Stomach (tissue), 19 donors: ENCODE results near the gene TAP2. TPM values are rescaled to one million over a fixed set of nuclear protein-coding genes. Genes with fewer than 3 reads are reported as not detected.

ENCODE experiments used
- DNase-seq, 2 donors: peaks; one replicate each; pipeline versions ENCODE4 v3.0.0 to v3.0.0-alpha.2; 2013 to 2019
- H3K27ac ChIP-seq, 5 donors: fragments of 200-600 bp in 4 of 5; sonication (generic) in 4 of 5; one replicate each; pipeline ENCODE4 v1.5.1; 2013 to 2019; ENCODE audit warnings: mild to moderate bottlenecking in 1 of 5, moderate library complexity in 1 of 5
- H3K27me3 ChIP-seq, 3 donors: fragments of 200-600 bp; sonication (generic); one replicate each; pipeline ENCODE4 v1.5.1; 2017 to 2019; ENCODE audit warnings: mixed run types in 1 of 3
- H3K36me3 ChIP-seq, 4 donors: fragments of 200-600 bp; sonication (generic); 1 replicate in 3 of 4; 2 replicates in 1 of 4; pipeline ENCODE4 v1.5.1; 2016 to 2019
- H3K4me1 ChIP-seq, 4 donors: fragments of 200-600 bp; sonication (generic); one replicate each; pipeline ENCODE4 v1.5.1; 2016 to 2019
- H3K4me3 ChIP-seq, 4 donors: fragments of 200-600 bp; sonication (generic) in 3 of 4; one replicate each; pipeline ENCODE4 v1.5.1; 2016 to 2019; ENCODE audit warnings: mild to moderate bottlenecking in 1 of 4
- H3K9me3 ChIP-seq, 4 donors: fragments of 200-600 bp; sonication (generic); one replicate each; pipeline ENCODE4 v1.5.1; 2016 to 2019
- CTCF ChIP-seq, 7 experiments: fragments of 450-650 bp in 4 of 7; fragments of 200-600 bp in 3 of 7; sonication (generic) in 3 of 7; IDR thresholded peaks; one replicate each; pipeline ENCODE4 v1.5.1; 2016 to 2019; ENCODE audit warnings: antibody characterized with exemption in 7 of 7, control low read depth in 2 of 7, mild to moderate bottlenecking in 1 of 7
- EP300 ChIP-seq: sonication (generic); formaldehyde crosslinking; IDR thresholded peaks from one replicate; pipeline ENCODE4 v1.6.1; 2017; ENCODE audit warnings: antibody characterized with exemption
- POLR2A ChIP-seq, 4 donors: fragments of 450-650 bp; IDR thresholded peaks; one replicate each; pipeline ENCODE4 v1.6.1; 2016; ENCODE audit warnings: antibody characterized with exemption in 4 of 4, control low read depth in 2 of 4, mild to moderate bottlenecking in 1 of 4, moderate library complexity in 1 of 4
- POLR2AphosphoS5 ChIP-seq, 3 donors: sonication (generic); formaldehyde crosslinking; IDR thresholded peaks; one replicate each; pipeline ENCODE4 v1.6.1; 2016; ENCODE audit warnings: antibody characterized with exemption in 3 of 3
- WGBS, 5 donors: extraction: QIAGEN DNeasy Blood & Tissue Kit in 3 of 5; methylation state at CpG; one replicate each; pipeline versions ENCODE4 v1.1.5 to v1.1.7; 2013 to 2018; 5-methylcytosine and 5-hydroxymethylcytosine counted together
- intact Hi-C: fragments of 100-400 bp; cut with DNase I; formaldehyde crosslinking; loops from one replicate; pipeline ENCODE4 v1.15.1; 2023; ENCODE audit warnings: low total_unique reads
- long read RNA-seq, 10 donors: transcript quantifications; one replicate each; lab custom pipeline, GENCODE V29; 2026
- polyA plus RNA-seq, 3 donors: library from polyadenylated mRNA; stranded (reverse); fragments of 200-250 nt; gene quantifications; one replicate each; pipeline ENCODE4 v1.2.3, GENCODE V29; 2013
- total RNA-seq, 5 donors: library from RNA; depleted of rRNA; stranded (reverse); fragments of >200 nt; gene quantifications; one replicate each; pipeline versions ENCODE4 v1.1.0 to v1.2.3, GENCODE V29; 2014 to 2016
- donor health status: healthy with polysubstance abuse.
- donor health status: Bipolar disorder and iron deficiency.
- donor health status: healthy.

TAP2 gene
- 100 to 1,000 TPM in 1 of 5 donors, 10 to 100 TPM in 3, 1 to 10 TPM in 1; 3.8 to 449 (median 12.2) TPM for total RNA-seq
- 10 to 100 TPM in 1 of 3 donors, 1 to 10 TPM in 2; 1.2 to 24.6 (median 4.4) TPM for polyA plus RNA-seq
- long read RNA-seq, donor 1, full-length matches to known transcripts: 2 of 2 reads
- long read RNA-seq, donor 1, partial matches to known transcripts: 0 of 2 reads
- long read RNA-seq, donor 1, other reads (novel, unspliced or antisense): 0 of 2 reads
- long read RNA-seq, donor 2, full-length matches to known transcripts: 1 of 1 reads
- long read RNA-seq, donor 2, partial matches to known transcripts: 0 of 1 reads
- long read RNA-seq, donor 2, other reads (novel, unspliced or antisense): 0 of 1 reads
- long read RNA-seq, donor 3: 0 reads
- long read RNA-seq, donor 4: 0 reads
- long read RNA-seq, donor 5, full-length matches to known transcripts: 1 of 1 reads
- long read RNA-seq, donor 5, partial matches to known transcripts: 0 of 1 reads
- long read RNA-seq, donor 5, other reads (novel, unspliced or antisense): 0 of 1 reads
- long read RNA-seq, donor 6, full-length matches to known transcripts: 2 of 2 reads
- long read RNA-seq, donor 6, partial matches to known transcripts: 0 of 2 reads
- long read RNA-seq, donor 6, other reads (novel, unspliced or antisense): 0 of 2 reads
- long read RNA-seq, donor 7: 0 reads
- long read RNA-seq, donor 8, full-length matches to known transcripts: 3 of 3 reads
- long read RNA-seq, donor 8, partial matches to known transcripts: 0 of 3 reads
- long read RNA-seq, donor 8, other reads (novel, unspliced or antisense): 0 of 3 reads
- long read RNA-seq, donor 9, full-length matches to known transcripts: 2 of 2 reads
- long read RNA-seq, donor 9, partial matches to known transcripts: 0 of 2 reads
- long read RNA-seq, donor 9, other reads (novel, unspliced or antisense): 0 of 2 reads
- long read RNA-seq, donor 10: 0 reads

- H3K9me3 ChIP-seq: no peaks in the 10 kb centered on the region
- WGBS, 5 donors: 0 to 1% (median 0%) methylated on average over 26 to 57 of the region's 57 CpGs
- TF ChIP-seq POLR2AphosphoS5 (IDR thresholded peaks at IDR 0.05) (peak; percentile 72 to 95 (median 90)), CTCF (IDR thresholded peaks at IDR 0.05) (peak in 6 of 7 experiments; percentile 26 to 97 (median 93)), POLR2A (IDR thresholded peaks at IDR 0.05) (no peak)
- H3K4me1 ChIP-seq: peaks cover 21 to 45% (median 33%) of the 10 kb centered on the region in 4 donors
- peak within 1 kb of the TSS; percentile 68 to 86 (median 76) for H3K4me3 ChIP-seq
- H3K36me3 ChIP-seq: peaks cover 6 to 60% (median 48%) of the 10 kb centered on the region in 4 donors
- peak within 1 kb of the TSS; percentile 89 to 98 (median 96) for H3K27ac ChIP-seq
- peak; percentile 98 for DNase-seq
- intact Hi-C loops: no loop called here
- no peaks in the 10 kb centered on the region for H3K27me3 ChIP-seq
Observed at GRCh38 chr6:32838114-32838958, at the start of gene TAP2. TAP2 (minus strand) TSS chr6:32838739; CDS start chr6:32838233, 506 bp downstream.

GRCh38 chr6:32887616-32888015 is 49.1 kb upstream of the TAP2 start:
- no peak overlapping the region for H3K4me3 ChIP-seq
- DNase-seq: no peak
- no peaks in the 10 kb centered on the region for H3K36me3 ChIP-seq
- H3K4me1 ChIP-seq: peaks cover 0 to 12% (median 4%) of the 10 kb centered on the region in 4 donors
- intact Hi-C loops: loop anchor here (10.0 kb wide), 1 partner anchor 47 kb away; no protein-coding TSS in a partner anchor
- H3K27ac ChIP-seq: no peak overlapping the region
- WGBS, 5 donors: 69 to 86% (median 80%) methylated on average over 5 of the region's 5 CpGs
- TF ChIP-seq CTCF (IDR thresholded peaks at IDR 0.05) (no peak), POLR2A (IDR thresholded peaks at IDR 0.05) (no peak), POLR2AphosphoS5 (IDR thresholded peaks at IDR 0.05) (no peak), EP300 (no peak)
- H3K9me3 ChIP-seq: no peaks in the 10 kb centered on the region
- H3K27me3 ChIP-seq: no peaks in the 10 kb centered on the region

- Histone ChIP-seq H3K9me3 (no peaks in the 10 kb centered on the region), H3K27me3 (no peaks in the 10 kb centered on the region), H3K36me3 (no peaks in the 10 kb centered on the region), H3K27ac (no peak overlapping the region), H3K4me1 (peaks cover 0 to 12% (median 4%) of the 10 kb centered on the region in 4 donors), H3K4me3 (no peak overlapping the region)
- no peak for TF ChIP-seq CTCF (IDR thresholded peaks at IDR 0.05)
- no peak for TF ChIP-seq POLR2A (IDR thresholded peaks at IDR 0.05)
- no peak for TF ChIP-seq EP300
- TF ChIP-seq POLR2AphosphoS5 (IDR thresholded peaks at IDR 0.05): no peak
- no peak for DNase-seq
- 46 to 60% (median 51%) methylated on average over 3 of the region's 3 CpGs for WGBS, 5 donors
- intact Hi-C loops: loop anchor here (10.0 kb wide), 1 partner anchor 48 kb away; no protein-coding TSS in a partner anchor
Observed at GRCh38 chr6:32886681-32887383, 48.3 kb upstream of the TAP2 start.
